Measurements from ENCODE around the gene TOR2A. TPM values are rescaled to one million over a fixed set of nuclear protein-coding genes. Genes with fewer than 3 reads are reported as not detected.

Gene TOR2A
- total RNA-seq, 1 experiment from 2014 or later: 13.2 TPM

DNA sequence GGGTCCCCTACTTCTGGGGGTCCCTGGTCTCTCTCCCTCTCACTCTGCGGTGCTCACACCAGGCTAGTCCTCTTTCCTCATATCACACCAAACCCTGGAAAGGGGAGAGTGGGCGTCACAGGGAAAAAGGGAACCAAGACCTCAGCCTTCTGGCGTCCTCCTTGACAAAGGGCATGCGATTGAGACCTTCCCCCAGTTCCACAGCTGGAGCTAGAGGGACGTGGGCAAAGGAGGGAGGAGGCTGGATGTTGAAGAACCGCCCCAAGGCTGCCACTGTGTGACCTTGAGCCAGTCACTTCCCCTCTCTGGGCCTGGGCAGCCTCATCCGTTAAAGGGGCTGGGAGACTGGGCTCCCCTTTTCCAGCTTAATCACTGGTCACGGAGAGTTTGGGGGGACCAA lies 18.5 kb upstream of the TOR2A start:
- no peak overlapping the region for H2AFZ ChIP-seq (ENCODE audit: low read length)
- H4K5ac ChIP-seq (ENCODE audit: insufficient read length, low read depth, low read length): no peak overlapping the region
- H2BK120ac ChIP-seq (ENCODE audit: low read depth, low read length, poor library complexity, severe bottlenecking): no peak overlapping the region
- peaks cover 3% of the 10 kb centered on the region; the same call in 1 of the 2 replicates for H3K4me1 ChIP-seq (ENCODE audit: insufficient read depth, low read length)
- no peaks in the 10 kb centered on the region for H3K9me3 ChIP-seq (ENCODE audit: control insufficient read depth, low read depth, low read length)
- no peak overlapping the region for H3K14ac ChIP-seq (ENCODE audit: insufficient read depth, low read length)
- no peaks in the 10 kb centered on the region for H3K79me1 ChIP-seq (ENCODE audit: insufficient read depth, low read depth, low read length, poor library complexity, severe bottlenecking)
- H3K4me2 ChIP-seq (ENCODE audit: insufficient read depth, insufficient read length, low read length): no peak overlapping the region
- H3K79me2 ChIP-seq (ENCODE audit: insufficient read depth, low read length): no peaks in the 10 kb centered on the region
- H4K91ac ChIP-seq (ENCODE audit: insufficient read length, low read depth, low read length): no peak overlapping the region
- no peak overlapping the region for H3K27ac ChIP-seq (ENCODE audit: insufficient read length, low read depth, low read length)
- H3K56ac ChIP-seq (ENCODE audit: insufficient read length, low read depth, low read length): no peak overlapping the region
- H3K23me2 ChIP-seq (ENCODE audit: insufficient read length, low read depth, low read length, poor library complexity, severe bottlenecking): peaks cover 6% of the 10 kb centered on the region
- Mint-ChIP-seq H3K27me3 (ENCODE audit: low read depth) (peaks cover 50% of the 10 kb centered on the region), H3K4me1 (peaks cover 3 to 6% of the 10 kb centered on the region in 2 experiments; a peak in 2 of 4 replicates), H3K36me3 (ENCODE audit: insufficient read depth in 1 of 3, low read depth in 3 of 3) (peaks cover 0 to 12% (median 0%) of the 10 kb centered on the region in 3 experiments; a peak in 2 of 7 replicates), H3K4me3 (no peak overlapping the region; a peak in 1 of 5 replicates), H3K9me3 (no peaks in the 10 kb centered on the region), H3K27ac (no peak overlapping the region)
- H3K9ac ChIP-seq (ENCODE audit: extremely low read depth, insufficient read length, low read length): no peak overlapping the region
- no peaks in the 10 kb centered on the region for H4K20me1 ChIP-seq (ENCODE audit: control insufficient read depth, insufficient read depth, insufficient read length)
- DNase-seq: no peak
- no peak overlapping the region for H3T11ph ChIP-seq (ENCODE audit: low read length)
- no peak overlapping the region for H2BK12ac ChIP-seq (ENCODE audit: insufficient read length, low read depth, low read length)
- no peak overlapping the region for H3K23ac ChIP-seq (ENCODE audit: insufficient read length, low read depth, low read length)
- no peak overlapping the region for H2BK5ac ChIP-seq (ENCODE audit: insufficient read length, low read length)
- H3K4ac ChIP-seq (ENCODE audit: low read depth, low read length): no peak overlapping the region
- no peak overlapping the region for H2AK5ac ChIP-seq (ENCODE audit: insufficient read length, low read length)
- no peak overlapping the region for H2BK20ac ChIP-seq (ENCODE audit: low read depth, low read length, poor library complexity, severe bottlenecking)
- H4K8ac ChIP-seq (replicated peaks; ENCODE audit: insufficient read length, low read depth, low read length): no peak overlapping the region
- TF ChIP-seq, protein P1, sequence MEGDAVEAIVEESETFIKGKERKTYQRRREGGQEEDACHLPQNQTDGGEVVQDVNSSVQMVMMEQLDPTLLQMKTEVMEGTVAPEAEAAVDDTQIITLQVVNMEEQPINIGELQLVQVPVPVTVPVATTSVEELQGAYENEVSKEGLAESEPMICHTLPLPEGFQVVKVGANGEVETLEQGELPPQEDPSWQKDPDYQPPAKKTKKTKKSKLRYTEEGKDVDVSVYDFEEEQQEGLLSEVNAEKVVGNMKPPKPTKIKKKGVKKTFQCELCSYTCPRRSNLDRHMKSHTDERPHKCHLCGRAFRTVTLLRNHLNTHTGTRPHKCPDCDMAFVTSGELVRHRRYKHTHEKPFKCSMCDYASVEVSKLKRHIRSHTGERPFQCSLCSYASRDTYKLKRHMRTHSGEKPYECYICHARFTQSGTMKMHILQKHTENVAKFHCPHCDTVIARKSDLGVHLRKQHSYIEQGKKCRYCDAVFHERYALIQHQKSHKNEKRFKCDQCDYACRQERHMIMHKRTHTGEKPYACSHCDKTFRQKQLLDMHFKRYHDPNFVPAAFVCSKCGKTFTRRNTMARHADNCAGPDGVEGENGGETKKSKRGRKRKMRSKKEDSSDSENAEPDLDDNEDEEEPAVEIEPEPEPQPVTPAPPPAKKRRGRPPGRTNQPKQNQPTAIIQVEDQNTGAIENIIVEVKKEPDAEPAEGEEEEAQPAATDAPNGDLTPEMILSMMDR (conservative IDR thresholded peaks at IDR 0.05): no peak
- no CpG with 5 or more reads among the region's 8 CpGs for WGBS (ENCODE audit: extremely low coverage, insufficient read length, low lambda C conversion rate)
- no peaks in the 10 kb centered on the region; the same call in 1 of the 2 replicates for H3K27me3 ChIP-seq (ENCODE audit: insufficient read depth, low read length)
- H2BK15ac ChIP-seq (ENCODE audit: low read depth, low read length): no peak overlapping the region
- H3K18ac ChIP-seq (ENCODE audit: insufficient read length, low read depth, low read length): no peak overlapping the region
